Ovary (tissue), 3 donors: ENCODE data around the gene GOLGA6D.
"Not testable (repeated sequence)": the region's sequence is repeated elsewhere in the genome, so short reads cannot be mapped to it uniquely, and the experiment has no call there.

ENCODE experiments used
- EP300 ChIP-seq: sonication (generic); formaldehyde crosslinking; IDR thresholded peaks from one replicate; pipeline ENCODE4 v1.6.1; 2017; ENCODE audit warnings: antibody characterized with exemption
- POLR2A ChIP-seq: fragments of 450-650 bp; IDR thresholded peaks from one replicate; pipeline ENCODE4 v1.6.1; 2017; ENCODE audit warnings: antibody characterized with exemption, mild to moderate bottlenecking, moderate library complexity
- TF ChIP-seq, protein P1 (sequence below), 3 donors: fragments of 450-650 bp in 2 of 3; fragments of 200-600 bp in 1 of 3; IDR thresholded peaks; one replicate each; pipeline versions ENCODE4 v1.5.1 to v1.8.0; 2016 to 2022; ENCODE audit warnings: antibody characterized with exemption in 3 of 3, mild to moderate bottlenecking in 1 of 3
- donor health status: DM: no; HTN: no; CAD: no.

DNA sequence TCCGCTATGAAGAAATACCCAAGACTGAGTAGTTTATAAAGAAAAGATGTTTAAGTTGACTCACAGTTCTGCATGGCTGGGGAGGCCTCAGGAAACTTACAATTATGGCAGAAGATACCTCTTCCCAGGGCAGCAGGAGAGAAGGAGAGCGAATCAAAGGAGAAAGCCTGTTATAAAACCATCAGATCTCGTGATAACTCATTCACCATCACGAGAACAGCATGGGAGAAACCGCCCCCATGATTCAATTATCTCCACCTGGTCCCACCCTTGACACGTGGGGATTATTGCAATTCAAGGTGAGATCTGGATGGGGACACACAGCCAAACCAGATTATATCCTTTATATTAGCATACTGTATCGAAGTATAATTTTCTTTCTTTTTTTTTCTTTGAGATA is 49.5 kb downstream of the GOLGA6D start:
- TF ChIP-seq POLR2A, EP300: not testable (repeated sequence)
- TF ChIP-seq, protein P1, sequence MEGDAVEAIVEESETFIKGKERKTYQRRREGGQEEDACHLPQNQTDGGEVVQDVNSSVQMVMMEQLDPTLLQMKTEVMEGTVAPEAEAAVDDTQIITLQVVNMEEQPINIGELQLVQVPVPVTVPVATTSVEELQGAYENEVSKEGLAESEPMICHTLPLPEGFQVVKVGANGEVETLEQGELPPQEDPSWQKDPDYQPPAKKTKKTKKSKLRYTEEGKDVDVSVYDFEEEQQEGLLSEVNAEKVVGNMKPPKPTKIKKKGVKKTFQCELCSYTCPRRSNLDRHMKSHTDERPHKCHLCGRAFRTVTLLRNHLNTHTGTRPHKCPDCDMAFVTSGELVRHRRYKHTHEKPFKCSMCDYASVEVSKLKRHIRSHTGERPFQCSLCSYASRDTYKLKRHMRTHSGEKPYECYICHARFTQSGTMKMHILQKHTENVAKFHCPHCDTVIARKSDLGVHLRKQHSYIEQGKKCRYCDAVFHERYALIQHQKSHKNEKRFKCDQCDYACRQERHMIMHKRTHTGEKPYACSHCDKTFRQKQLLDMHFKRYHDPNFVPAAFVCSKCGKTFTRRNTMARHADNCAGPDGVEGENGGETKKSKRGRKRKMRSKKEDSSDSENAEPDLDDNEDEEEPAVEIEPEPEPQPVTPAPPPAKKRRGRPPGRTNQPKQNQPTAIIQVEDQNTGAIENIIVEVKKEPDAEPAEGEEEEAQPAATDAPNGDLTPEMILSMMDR (IDR thresholded peaks at IDR 0.05), result not testable (repeated sequence)
